Activated naive CD4-positive, alpha-beta T cell treated with anti-CD3 and anti-CD28 coated beads, Interleukin-2, amount 50 U/mL, for 16 hours (primary cell): ENCODE measurements around the gene AQP12B.

Source experiments
- DNase-seq: peaks from one replicate; pipeline ENCODE4 v3.0.0-alpha.2; 2020

Gene AQP12B

DNA sequence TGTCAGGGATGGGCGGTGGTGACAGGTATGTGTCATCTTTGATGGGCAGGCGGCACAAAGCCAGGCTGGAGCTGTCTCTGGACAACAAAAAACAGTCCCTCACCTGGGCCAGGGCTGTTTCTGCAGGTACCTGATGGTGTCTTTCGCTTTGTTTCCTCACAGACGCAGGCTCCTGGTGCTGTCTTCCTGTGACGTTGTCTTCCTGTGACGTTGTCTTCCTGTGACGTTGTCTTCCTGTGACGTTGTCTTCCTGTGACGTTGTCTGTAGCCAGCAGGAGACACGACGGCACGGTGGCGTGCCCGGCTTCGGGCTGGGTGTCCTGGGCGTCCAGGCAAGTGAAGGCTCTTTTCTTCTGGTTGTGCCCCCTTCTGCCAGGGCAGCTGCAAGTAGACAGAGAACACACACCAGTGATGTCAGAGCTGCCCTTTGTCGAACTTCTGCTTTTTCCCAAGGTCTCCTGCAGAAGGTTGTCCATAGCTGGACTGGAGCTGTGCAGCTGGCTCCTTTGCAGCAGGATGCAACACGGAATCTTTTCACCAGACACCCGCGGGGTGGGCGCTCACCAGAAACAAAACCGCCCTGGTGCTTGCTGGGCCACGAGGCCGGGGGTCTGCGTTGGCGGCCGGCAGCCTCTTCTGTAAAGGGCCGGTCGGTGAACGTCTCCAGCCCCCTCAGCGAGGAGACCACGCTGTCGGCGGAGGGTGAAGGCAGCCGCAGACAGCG is 36.3 kb downstream of the AQP12B start:
- DNase-seq: no peak

DNA sequence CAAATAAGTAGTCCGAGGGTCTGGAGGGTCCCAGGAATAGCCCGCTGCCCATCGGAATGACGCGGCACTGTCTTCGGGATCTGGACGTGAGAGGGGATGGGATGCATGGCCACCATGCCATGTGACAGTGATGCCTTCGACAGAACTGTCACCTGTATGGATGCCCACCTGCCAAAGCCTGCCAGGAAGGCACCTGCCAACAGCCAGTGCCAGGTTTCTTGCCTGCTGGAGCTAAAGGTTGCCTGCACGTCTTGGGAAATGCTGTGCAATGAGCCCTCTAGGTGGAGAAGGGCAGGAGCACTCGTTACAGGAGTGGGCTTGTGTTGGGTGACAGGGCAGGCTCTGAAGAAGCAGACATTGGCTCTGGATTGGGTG is 36.9 kb downstream of the AQP12B start:
- no peak for DNase-seq

DNA sequence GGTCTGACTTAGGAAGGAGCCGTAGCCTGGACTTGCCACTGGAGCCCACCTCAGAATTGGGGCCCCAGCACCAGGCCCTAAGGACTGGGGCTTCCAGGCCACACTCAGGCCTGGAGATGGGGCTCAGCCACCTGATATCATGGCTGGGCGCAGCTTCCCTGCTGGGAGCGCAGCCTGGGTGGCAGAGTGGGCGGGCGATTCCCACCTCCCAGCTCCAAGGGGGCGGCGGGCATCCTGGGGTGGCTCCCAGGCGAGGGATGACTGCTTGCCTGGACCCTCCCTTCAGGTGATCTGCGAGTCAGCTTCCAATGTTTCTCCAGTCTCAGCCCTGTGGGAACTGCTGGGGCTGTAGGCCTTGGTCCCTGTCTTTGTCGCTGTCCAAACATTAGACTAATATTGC is 37.3 kb downstream of the AQP12B start:
- DNase-seq: no peak

DNA sequence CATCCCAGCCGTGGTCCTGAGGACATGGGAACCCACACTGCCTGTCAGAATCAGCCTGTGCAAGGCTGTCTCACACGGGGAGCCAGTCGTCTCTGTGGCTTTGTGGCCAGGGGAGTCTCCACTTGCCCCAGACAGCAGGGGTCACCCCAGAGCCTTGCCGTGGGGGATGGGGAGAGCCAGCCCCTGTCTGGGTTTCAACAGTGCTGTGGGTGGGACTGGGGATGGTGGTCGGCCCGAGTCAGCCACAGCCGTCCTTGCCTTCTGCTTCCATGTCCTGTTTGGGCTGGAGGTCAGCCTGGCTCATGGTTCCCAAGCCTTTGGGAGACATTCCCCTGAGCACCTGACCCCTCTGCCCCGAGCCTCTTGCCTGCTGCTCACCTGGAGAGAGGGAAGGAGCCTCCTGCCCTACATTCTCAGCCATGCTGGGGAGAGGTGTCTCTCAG is 37.8 kb downstream of the AQP12B start:
- DNase-seq: no peak

DNA sequence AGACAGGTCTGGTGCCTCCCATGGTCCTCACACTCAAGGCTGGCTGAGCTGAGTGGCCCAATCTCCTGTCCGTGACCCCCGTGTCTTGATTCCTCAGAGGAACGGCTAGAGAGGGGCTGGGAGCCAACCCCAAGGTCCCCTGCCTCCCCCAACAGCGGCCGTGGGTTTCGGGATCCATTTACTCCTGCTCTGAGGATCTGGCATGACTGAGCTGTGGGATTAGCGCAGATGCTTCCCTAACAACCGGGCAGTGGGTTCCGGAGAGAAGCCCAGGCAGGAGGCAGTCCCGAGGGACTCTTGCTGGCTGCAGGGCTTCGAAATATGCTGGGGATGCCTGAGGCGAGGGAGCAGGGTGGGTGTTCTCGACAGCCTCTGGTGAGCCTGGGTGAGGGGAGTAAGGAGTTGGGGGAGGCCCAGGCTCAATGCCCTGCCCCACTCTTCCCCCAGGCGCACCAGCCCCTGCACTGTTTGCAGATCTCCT is 38.5 kb downstream of the AQP12B start:
- DNase-seq: no peak

DNA sequence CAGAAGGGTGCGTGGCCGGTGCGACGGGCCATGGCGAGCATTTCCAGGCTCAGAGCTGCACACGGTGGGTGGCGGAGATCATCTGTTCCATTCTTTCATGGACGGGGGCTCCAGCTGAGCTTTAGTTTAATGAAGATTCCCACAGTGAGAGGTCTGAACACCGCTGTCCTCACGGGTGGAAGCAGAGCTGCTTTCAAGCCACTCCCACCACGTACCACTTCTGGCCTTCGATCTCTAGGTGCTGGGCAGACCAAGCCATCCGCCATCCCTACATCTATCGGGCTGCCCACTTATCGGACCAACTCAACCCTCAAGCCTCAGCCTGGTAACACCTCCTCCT is 38.9 kb downstream of the AQP12B start:
- no peak for DNase-seq

DNA sequence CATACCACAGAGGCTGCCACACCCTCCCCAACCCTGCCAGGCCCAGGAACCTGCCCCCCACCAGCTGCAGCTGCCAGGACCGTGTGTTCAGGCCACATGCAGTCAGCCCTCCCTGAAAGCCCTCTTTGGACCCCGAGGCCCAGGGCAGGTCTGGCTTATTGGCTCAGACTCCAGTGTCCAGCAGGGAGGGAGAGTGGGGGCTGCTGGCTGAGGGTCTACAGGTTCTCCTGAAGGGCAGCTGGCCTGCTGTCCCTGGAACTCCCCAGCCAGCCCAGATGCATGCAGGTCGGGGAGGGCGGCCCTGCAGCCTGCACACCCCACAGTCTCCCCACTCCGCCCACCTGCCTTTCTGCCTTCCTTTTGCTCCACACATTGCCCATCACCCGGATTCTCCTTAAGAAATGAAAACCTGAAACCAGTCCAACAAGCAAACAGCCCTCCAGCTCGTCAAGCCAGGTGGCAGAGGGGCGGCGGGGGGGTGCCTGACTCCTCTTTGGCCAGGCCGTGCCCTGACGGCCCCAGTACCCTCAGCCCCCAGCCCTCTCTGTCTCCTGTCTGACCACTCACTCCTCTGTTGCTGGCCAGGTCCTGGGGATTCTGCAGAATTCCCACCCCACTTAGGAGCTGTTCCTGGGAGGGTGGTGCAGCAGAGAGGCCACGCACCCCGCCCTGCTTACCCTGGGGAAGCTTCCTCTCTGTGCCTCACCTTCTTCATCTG is 39.4 kb downstream of the AQP12B start:
- no peak for DNase-seq

DNA sequence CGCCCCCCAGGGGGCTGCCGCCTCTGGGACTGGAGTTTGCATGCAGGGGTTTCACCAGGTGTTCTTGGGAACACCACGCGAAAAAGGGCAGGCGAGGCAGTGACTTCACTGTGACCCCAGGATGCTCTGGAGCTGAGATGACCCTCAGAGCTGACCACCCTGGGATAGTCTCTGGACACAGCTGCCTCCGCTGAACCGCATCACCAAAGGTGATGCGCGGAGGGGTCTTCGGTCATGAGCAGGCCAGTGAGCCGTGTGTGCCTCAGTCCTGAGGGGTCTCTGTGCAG is 39.9 kb downstream of the AQP12B start:
- DNase-seq: no peak

DNA sequence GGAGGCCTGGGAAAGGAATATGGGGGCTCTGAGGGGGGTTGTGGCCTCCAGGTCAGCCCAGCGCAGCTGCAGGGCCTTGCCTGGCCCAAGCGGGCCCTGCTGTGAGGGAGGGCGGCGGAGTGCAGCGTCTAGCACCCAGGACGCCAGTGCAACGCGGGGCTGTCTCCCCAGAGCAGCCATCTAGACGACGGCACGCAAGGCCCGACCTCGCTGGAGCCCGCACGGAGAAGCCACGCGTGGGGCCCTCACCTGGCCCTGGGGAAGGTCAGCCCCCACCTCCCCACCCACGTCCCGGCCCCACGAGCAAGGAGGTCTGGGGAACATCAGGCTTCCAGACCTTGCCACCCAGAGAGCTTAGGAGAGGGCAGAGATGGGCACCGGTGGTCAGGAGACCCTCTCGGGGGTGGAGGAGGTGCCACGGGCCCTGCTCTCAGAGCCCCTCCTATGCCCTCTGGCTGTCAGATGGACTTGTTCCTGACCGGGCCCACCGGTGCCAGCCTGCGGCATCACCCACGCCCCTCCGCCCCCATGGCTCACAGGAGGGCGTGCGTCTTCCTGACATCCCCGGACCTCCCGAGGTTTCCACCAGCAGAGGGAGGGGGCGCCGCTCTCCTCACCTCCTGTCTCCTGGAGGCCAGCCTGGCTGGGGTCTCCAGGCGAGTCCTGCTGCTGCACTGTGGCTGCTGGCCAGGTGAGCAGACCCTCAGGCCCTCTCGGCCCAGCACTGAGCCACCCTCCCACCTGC is 40.5 kb downstream of the AQP12B start:
- DNase-seq: no peak

DNA sequence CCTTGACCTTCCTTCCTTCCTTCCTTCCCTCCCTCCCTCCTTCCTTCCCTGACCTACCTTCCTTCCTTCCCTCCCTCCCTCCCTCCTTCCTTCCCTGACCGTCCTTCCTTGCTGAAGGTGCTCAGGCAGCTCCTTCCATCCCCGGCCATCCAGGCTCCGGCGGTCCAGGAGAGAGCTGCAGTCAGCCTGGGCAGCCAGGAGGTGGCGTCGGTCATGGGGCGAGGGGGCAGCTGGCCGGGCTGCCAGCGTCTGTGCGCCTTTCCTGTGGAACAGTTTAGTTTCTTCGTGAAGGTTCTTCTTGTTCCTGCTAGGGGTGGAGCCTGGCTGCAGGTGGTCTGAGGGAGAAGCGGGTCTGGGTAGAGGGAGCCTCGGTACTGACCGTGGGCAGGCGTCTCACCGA is 41.7 kb downstream of the AQP12B start:
- DNase-seq: no peak

DNA sequence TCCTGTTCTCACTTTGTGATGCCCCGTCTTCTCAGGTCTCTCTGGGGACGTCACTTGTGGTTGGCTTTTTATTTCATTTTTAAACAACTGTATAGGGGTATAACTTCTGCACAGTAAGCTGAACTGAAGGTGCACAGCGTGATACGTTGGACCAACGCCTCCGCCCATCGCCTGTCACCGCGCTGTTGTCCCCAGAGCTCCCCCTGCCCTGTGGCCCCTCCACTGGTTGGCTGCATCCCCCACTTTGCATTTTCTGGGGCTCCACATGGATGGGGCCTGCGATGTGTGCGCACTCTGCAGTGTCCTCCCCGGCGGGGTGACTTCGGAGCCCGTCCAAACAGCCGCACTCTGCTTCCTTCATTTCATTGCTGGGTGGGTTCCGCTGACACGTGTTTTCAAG is 43.1 kb downstream of the AQP12B start:
- no peak for DNase-seq

DNA sequence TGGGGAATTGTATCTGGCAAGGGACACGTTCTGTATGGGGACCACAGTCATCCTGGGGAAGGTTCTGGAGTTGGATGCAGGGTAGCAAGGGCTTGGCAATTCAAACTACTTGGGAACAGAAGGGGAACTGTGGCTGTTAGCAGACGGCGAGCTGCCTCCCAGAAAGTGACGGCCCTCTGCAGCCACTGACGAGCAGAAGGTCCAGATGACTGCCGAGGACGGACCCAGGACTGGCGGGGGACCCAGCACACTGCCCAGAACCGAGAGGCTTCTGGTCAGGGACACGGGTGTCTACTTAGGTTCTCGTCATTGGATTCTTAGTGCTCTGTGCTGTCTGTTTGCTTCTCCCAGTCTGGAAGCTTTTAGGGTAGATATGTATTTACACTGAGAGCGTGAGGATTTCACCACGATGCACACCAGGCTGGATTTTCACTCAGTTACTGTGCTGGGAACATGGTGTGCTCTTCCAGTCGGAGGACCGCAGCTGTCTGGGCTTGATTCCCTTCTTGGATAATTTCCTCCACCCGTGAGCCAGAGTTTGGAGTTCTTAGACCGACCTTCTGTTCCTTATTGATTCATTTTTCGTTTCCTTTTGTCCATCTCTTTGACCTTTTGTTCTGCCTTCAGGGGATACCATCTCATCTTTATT is 44.0 kb downstream of the AQP12B start:
- no peak for DNase-seq

DNA sequence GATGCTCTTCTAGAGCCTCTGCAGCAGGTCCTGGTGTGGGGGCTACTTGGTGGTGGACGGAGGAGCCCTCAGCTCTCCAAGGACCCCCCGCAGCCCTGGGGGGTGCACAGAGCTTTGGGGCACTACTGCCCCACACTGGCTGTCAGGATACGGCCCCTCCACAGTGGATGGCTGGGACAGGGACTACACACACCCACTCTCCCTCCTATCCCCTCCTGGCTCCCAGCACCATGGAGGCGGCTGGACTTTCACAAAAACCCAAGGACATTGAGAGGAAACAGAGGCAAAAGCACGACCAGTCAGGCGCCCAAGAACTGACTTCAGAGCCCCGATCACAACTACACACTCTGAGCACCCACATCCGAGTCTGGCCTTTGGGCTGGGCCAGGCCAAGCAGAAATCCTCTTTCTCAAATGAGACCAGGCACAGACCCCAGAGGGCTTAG is 44.8 kb downstream of the AQP12B start:
- no peak for DNase-seq

DNA sequence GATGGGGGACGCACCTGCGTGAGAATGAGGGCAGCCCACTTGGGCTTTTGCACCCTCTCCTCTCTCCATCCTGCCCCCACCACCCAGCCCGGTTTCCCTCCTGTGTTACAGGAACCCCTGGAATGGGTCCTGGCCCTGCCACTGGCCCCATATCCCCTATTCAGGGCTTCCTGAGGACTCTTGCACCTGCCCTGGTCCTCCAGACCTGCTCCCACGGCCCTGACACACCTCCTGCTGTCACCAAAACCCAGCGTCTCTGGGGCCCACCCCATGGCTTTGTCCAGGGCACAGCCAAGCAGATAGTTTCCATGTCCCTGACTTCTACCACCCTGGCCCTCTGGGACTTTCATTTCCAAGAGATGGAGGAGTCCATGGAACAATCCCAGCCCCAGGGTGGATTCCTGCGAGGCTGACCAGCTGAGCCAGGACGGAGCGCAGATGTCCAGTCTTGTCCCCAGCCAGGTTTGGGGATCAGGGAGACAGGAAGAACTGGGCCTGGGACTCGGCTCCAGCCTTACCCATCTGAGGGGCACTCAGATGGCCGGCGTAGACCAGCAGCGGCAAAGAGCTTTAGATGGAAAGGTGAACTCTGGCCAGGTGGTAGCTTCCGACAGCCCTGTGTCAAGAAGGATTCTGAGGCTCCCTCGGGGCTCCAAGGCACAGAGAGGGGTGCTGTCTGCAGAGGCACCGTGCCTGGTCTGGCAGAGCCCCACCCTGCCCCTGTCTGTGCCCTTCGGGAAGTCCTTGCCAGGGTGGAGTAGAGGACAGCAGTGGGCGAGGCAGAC is 45.4 kb downstream of the AQP12B start:
- DNase-seq: no peak

DNA sequence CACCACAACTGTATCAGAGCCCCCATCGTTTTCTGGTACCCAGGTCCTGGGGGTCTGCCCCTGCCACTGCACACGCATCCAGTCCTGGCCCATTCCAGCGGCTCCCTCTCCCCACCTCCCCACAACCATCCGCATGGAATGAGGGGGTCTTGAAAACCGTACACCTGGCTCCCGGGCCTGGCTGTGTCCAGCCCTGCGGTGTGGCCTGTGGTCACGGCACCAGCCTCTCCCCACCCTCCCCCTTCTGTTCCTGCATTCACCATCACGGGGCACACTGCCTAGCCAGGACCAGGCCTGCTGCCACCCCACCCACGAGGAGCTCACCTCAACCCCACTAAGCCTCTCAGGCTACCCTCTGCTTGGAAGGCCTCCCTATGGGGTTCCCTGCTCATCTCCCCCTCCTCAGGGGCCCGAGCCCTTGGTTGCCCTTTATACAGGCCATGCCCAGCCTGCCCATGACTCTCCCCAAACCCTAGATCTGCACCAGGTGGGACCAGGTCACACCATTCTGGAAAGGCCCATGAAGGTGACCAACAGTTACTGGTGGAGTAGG is 46.0 kb downstream of the AQP12B start:
- DNase-seq: no peak

DNA sequence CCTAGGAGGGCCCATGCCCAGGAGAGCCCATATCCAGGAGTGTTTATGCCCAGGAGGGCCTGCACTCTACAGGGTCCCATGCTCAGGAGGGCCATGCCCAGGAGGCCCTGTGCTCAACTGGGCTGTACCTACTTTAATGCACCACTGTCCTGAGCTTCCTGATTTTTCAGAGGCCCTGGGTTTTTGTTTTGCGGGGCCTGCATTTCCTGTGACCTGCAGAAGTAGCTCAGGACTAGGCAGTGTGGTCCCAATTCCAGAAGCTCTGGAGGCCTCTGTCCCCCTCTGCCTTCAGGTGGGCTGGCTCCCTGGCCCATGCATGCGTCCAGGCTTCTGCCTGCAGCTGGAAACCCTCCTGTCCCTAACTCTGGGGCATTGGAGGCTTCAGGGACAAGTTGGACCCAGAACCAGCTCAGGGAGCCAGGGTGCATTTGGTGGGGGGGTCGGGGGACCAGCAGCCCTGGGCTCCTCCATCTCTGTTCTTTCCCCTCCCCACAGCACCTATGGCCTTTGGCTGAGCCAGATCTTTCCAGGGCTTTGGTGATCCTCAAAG is 46.6 kb downstream of the AQP12B start:
- no peak for DNase-seq

DNA sequence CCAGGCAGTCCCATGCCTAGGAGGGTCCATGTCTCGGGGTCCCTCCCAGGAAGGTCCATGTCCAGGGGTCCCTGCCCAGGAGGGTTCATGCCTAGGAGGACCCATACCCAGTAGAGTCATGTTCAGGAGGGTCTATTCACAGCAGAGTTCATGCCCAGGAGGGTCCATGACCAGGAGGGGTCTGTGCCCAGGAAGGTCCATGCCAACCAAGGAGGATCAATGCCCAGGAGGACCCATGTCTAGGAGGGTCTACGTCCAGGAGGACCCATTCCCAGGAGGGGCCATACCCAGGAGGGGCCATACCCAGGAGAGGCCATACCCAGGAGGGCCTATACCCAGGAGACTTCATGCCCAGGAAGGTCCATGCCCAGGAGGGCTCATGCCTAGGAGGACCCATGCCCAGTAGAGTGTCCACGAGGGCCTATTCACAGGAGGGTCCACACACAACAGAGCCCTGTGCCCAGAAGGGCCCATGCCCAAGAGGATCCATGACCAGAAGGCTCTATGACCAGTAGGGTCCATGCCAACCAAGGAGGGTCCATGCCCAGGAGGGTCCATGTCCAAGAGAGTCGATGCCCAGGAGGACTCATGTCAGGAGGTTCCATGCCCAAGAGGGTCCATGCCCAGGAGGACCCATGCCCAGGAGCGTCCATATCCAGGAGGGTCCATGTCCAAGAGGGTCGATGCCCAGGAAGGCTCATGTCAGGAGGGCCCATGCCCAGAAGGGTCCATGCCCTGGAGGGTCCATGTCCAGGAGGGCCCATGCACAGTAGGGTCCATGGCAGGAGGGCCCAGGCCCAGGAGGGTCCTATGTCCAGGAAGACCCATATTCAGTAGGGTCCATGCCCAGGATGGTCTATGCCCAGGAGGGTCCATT is 47.3 kb downstream of the AQP12B start:
- no peak for DNase-seq

DNA sequence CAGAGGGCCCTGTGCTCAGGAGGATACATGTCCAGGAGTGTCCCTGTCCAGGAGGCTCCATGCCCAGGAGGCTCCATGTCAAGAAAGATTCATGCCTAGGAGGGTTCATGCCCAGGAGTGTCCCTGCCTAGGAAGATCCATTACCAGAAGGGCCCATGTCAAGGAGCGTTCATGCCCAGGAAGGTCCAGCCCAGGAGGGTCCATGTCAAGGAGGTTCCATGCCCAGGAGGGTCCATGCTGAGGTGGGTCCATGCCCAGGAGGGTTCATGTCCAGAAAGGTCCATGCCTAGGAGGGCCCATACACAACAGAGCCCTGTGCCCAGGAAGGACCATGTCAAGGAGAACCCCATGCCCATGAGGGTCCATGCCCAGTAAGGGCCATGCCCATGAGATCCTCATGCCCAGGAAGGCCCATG is 50.4 kb downstream of the AQP12B start:
- DNase-seq: no peak

DNA sequence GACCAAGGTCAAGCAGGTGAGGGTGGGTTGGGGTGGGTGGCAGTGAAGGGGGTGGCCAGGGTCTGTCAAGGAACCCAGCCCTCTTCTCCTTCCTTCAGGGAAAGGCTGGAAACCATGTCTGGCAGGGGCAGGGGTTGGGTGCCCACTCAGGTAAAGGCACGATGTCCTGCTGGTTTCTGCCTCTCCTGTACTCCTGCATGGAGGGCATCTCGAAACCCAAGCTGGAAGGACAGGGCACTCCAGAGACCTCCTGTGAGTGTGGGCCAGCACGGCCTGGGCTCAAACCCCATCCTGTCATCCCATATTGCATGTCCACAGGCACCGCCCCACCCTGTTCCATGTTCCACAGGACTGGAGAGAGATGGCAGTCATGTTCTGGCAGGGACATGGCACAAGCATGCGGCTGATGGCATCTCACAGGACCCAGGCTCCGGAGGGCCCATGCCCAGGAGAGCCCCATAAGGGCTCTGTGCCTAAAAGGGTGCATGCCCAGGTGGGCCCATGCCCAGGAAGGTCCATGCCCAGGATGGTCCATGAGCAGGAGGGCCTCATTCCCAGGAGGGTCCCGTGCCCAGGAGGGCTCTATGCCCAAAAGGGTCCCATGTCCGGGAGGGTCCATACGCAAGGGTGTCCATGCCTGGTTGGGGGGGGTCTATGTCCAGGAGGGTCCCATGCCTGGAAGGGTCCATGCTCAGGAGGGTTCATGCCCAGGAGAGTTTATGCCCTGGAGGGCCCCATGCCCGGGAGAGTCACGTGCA is 51.0 kb downstream of the AQP12B start:
- no peak for DNase-seq
